ENCODE measurements around the gene PGAP6.

Gene PGAP6

GRCh38 chr16:330741-331140 lies 51.0 kb downstream of the PGAP6 start:
- DNase-seq (ENCODE audit: low read depth in 3 of 3): no peak

DNA sequence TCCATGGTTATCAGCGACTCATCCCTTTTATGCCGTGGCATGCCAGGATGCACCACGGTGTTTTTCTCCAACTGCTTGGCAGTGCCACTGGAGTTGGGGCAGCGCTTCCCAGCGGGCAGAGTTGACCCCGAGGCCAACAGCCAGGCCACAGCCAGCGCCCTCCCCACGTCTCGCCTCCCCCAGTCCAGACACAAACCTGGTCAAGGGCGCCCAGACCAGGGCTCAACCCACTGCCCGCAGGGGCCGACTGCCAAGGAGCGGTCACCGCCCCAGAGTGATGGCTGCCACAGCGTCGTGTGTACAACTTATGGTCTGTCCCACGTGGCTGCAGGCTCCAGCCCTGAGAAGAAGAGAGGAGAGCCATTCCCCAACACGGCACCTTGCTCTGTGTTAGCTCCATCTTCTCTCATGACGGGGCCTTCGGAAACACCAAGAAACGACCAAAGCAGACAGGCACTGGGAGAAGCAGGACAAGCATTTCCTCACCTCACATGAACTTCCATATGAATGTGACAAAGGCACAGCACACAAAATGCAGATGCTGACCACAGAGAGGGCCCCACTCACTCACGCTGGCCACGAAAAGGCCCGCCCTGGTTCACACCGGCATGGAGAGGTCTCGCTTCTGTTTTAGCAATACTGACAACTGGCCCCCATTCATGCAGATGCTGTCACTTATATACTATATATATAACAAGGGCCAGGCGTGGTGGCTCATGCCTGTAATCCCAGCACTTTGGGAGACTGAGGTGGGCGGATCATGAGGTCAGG lies 56.2 kb downstream of the PGAP6 start:
- no peak for DNase-seq (ENCODE audit: low read depth in 3 of 3)

DNA sequence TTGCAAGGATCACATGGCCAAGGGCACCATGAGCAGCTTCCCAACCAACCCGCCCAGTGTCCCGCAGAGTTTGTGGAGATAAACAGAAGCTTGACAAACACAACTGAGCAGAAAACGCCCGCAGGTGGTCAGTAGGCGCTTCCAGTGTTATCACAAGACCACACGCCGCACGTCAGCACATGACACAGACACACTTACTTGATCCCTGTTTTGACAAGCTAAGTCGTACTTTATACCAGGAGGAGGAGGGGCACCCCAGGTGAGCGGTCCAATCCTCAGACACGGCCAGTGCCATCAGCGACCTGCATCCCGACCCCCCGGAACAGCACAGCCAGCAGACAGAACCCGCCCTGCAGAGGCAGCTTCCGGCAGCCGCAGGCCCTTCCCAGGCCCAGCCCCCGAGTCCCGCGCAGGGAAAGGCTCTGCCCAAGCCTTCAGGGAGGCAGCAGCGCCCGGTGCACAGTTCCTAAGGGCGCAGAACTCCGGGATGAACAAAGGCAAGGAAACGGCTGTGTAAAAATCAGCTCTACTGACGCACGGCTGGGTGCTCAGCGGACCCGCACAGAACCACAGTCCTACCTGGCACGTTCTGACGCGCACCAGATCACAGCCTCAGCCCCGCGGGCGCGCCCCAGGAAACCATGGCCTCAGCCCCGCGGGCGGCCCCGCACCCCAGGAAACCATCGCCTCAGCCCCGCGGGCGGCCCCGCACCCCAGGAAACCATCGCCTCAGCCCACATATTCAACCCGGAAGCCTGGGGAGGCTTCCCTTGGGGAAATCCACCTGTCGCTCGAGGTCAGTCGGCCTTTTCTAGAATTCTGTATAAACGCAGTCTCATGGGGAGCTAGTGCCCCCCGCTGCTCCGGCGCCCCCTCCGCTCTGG lies 57.1 kb downstream of the PGAP6 start:
- peak; percentile 22 to 41 (median 24) for DNase-seq (ENCODE audit: low read depth in 3 of 3)

DNA sequence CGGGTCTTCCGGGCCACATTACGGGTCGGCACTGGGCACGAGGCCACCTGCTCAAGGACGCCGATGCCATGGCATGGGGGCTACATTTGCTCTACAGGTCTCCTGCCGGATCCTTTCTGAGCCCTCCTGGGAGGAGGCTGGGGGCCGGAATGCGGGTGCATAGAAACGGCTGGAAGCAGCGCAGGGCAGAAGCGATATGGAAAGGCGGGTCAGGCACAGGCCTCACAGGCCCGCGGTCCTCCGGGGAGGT lies 57.7 kb downstream of the PGAP6 start:
- no peak for DNase-seq (ENCODE audit: low read depth in 3 of 3)

DNA sequence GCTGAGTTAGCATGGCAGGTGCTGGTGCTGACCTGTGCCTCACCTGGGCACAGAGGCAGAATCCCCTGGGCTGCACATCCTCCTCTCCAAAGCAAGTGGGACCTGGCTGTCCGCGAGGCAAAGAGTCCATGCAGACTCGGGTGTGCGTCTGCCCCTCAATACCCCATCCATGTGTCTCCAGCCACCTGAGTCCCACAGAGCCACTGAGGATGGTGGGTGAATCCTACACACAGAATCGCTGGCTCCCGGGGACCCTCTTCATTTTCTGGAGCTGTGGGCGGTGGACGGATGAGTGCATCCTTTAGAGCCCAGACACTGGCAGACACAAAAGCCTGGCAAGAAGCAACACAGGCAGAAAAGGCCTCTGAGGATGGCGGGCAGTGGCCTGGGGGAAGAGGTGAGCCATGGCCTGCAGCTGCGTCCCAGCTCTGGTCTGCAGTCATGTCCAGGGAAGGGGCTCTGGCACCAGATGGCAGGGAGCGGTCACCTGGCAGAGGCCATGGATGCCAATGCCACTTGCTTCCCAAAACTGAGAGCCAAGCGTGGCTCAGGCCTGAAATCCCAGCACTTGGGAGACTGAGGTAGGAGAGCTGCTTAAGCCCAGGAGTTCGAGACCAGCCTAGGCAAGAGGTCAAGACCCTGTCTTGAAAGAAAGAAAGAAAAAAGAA lies 59.2 kb downstream of the PGAP6 start:
- DNase-seq (ENCODE audit: low read depth in 3 of 3): no peak

DNA sequence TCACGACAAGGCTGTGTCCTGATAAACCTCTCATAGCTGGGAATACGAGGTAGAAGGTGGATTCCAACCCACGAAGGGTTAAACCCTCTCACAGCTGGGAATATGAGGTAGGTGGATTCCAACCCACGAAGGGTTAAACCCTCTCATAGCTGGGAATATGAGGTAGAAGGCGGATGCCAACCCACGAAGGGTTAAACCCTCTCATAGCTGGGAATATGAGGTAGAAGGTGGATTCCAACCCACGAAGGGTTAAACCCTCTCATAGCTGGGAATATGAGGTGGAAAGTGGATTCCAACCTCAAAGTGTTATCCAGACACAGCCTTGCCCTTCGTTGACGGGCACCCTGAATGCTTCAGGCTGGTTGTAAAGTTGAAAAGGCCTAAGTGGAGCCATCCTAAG lies 60.2 kb downstream of the PGAP6 start:
- no peak for DNase-seq (ENCODE audit: low read depth in 3 of 3)
